ENCODE measurements around the gene PCED1B.
A peak's percentile ranks its signal among the peaks of the same experiment; 100 is the strongest.
"Not testable (repeated sequence)": the region's sequence is repeated elsewhere in the genome, so short reads cannot be mapped to it uniquely, and the experiment has no call there.

Gene PCED1B, protein sequence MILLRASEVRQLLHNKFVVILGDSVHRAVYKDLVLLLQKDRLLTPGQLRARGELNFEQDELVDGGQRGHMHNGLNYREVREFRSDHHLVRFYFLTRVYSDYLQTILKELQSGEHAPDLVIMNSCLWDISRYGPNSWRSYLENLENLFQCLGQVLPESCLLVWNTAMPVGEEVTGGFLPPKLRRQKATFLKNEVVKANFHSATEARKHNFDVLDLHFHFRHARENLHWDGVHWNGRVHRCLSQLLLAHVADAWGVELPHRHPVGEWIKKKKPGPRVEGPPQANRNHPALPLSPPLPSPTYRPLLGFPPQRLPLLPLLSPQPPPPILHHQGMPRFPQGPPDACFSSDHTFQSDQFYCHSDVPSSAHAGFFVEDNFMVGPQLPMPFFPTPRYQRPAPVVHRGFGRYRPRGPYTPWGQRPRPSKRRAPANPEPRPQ

DNA sequence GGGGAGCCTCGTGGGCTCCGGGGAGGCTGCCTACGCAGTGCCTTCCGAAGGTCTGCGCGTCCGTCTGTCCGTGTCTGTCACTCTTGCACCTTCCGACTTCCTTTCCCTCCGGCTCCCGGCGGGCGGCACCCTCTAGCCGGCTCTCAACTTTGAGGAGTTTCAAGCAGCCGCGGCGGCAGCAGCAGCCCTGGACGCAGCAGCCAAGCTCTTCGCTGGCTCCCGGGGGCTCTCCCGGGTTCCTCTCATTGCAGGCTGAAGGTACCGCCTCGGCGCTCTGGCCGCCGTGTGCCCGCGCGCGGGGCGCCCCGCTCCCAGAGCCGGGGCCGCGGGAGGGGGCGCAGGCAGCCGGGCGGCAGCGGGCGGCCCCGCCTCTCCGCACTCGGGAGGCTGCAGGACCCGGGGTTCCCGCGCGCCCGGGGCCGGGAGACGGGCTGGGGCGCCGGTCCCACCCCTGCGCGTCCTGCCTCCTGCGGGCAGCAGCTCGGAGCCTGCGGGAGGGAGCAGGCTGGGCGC lies at the start of gene PCED1B, which contains the start of gene AMIGO2:
Gene PCED1B (plus strand): TSS at position 154 of the 513 bp plus-strand sequence. CDS start 155,443 bp downstream, outside the sequence.
Gene AMIGO2 (minus strand): TSS at position 492 of the 513 bp plus-strand sequence. CDS start 957 bp downstream, outside the sequence.
- DNase-seq: peak; percentile 23

- DNase-seq: no peak
These were observed 49.5 kb upstream of the PCED1B start for GRCh38 chr12:47029903-47030302.

GRCh38 chr12:47032644-47033043 lies 46.8 kb upstream of the PCED1B start:
- DNase-seq: peak; percentile 26

DNA sequence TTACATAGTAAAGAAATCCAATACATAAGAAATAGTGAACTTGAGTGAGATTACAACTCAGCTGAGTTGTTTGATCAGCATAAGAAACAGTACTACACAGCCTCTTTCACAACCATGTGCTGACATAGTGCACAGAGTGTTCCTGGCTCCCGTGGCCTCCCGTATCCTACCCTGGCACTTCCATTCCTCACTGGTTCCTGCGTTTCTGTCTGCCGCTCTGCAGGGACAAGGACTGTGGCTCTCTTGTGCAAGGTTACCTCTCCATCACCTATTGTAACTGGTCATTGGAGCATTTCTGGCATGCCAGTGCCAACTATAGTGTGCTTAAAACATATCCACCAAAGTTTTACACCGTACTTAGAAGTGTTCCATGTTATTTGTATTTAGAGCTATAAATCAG lies 46.3 kb upstream of the PCED1B start:
- no peak for DNase-seq

GRCh38 chr12:47033789-47034555 lies 45.4 kb upstream of the PCED1B start:
- no peak for DNase-seq

- DNase-seq: no peak
These were observed 44.8 kb upstream of the PCED1B start for GRCh38 chr12:47034661-47035060.

DNA sequence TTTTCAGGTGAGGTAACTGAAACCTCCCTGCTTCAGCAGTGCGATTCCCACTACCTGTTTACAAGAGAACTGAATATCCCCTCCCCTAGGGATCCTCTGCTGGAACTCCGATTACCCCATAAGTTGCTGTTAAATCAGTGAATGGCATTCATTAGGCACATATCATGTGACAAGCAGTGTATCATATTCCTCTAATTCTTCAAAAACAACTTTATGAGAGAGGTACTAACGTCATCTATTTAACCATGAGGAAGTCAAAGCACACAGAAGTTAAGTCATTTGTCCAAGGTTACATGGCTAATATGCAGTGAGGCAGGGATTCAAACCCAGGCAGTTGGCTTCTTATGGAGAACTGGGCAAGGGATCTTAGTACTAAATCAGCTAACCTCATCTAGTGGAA lies 43.9 kb upstream of the PCED1B start:
- no peak for DNase-seq

GRCh38 chr12:47038270-47038748 lies 41.1 kb upstream of the PCED1B start:
- peak; percentile 42 for DNase-seq

- DNase-seq: no peak
These were observed 40.3 kb upstream of the PCED1B start for GRCh38 chr12:47039079-47039478.

GRCh38 chr12:47039756-47040155 lies 39.7 kb upstream of the PCED1B start:
- no peak for DNase-seq

- DNase-seq: no peak
These were observed 38.1 kb upstream of the PCED1B start for GRCh38 chr12:47041327-47041726.

DNA sequence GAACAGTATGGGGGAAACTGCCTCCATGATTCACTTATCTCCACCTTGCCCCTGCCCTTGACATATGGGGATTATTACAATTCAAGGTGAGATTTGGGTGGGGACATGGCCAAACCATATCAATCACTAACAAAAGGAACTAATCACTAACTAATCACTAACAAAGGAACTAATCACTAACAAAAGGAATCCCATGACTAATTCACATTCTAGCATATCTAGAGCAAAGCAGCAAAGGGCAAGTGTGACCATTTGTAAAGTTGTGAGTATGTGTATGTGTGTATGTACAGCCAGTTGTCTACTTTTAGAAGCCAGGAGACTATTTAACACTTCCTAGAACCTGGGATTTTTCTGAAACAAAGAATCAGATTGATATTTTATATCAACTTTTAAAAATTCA lies 30.9 kb upstream of the PCED1B start:
- no peak for DNase-seq

- DNase-seq: not testable (repeated sequence)
These were observed 28.1 kb upstream of the PCED1B start for GRCh38 chr12:47051291-47051690.

- no peak for DNase-seq
These were observed 27.1 kb upstream of the PCED1B start for GRCh38 chr12:47052274-47052673.

DNA sequence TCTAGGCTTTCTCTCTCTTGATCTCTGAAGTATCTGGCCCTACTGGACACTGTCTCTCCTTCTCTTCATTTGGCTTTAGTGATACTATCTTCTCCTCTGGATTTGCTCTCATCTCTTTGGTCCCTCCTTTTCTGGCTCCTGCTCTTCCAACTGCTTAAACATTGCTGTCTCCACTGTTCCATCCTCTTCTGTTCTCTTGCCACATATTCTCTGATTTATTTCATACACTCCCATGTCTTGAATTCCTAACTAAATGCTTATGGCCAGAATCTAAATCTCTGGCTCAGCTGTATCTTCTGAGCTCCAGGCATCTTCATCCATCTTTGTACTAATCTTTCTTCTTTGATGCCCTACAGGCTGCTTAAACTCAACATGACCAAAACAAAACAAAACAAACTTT lies 25.5 kb upstream of the PCED1B start:
- no peak for DNase-seq

- peak; percentile 26 for DNase-seq
These were observed 24.8 kb upstream of the PCED1B start for GRCh38 chr12:47054659-47055058.

- DNase-seq: peak; percentile 86
These were observed 23.6 kb upstream of the PCED1B start for GRCh38 chr12:47055856-47056255.

GRCh38 chr12:47056944-47057343 lies 22.5 kb upstream of the PCED1B start:
- DNase-seq: not testable (repeated sequence)

DNA sequence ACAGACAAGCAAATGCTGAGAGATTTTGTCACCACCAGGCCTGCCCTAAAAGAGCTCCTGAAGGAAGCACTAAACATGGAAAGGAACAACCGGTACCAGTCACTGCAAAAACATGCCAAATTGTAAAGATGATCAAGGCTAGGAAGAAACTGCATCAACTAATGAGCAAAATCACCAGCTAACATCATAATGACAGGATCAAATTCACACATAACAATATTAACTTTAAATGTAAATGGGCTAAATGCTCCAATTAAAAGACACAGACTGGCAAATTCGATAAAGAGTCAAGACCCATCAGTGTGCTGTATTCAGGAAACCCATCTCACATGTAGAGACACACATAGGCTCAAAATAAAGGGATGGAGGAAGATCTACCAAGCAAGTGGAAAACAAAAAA lies 20.8 kb upstream of the PCED1B start:
- DNase-seq: not testable (repeated sequence)

DNA sequence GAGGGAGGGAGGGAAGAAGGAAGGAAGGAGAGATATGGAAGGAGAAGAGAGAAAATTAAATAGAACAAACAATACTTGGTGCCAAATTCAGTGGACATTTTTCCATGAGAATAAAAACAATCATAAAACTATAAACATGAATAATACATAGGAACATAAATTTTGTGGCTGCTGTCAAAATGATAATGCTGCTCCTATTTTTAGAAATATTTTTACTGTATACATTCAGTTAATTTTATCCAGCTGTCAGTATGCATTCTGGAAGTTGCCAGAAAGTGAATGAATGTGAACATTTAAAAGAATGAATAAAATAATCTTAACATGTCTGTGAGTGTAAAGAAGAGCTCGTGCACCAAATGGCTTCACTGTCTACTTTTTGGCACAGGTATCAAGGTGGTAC lies 13.9 kb upstream of the PCED1B start:
- no peak for DNase-seq

DNA sequence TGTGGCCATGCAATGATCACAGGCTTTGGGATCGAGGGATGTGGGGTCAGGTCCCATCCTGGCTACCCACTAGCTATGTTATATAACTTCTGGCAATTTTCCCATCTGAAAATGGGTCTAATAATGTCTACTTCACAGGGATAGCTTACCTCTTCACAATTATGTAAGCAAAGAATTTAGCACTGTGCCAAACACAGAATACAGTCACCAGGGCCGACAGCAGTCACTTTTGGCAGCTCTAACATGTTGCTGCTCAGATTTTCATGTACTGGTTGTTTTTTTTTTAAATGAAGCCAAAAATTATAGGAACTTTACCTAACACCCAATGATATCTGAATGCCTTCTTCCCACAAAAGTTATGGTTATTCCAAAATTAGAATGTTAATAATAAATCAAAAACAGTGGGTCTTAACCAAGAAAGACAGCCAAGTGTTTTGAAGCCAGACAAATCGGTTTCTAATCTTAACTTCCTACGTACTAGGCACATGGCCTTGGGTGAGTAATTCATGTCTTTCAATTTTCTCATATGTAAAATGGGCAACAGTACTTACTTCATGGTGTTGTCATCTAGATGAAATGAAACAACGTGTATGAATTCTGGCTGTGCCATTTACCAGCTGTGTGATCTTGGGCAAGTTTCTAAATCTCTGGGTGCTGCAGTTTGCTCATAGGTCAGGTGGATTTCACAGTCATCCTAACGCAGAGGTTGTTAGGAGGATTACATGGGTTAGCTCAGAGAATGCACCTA lies 13.0 kb upstream of the PCED1B start:
- no peak for DNase-seq

GRCh38 chr12:47067176-47067575 lies 12.2 kb upstream of the PCED1B start:
- no peak for DNase-seq

Data from MV-4-11 (cell line).